ENCODE measurements around the gene IPO7. TPM values are rescaled to one million over a fixed set of nuclear protein-coding genes. Genes with fewer than 3 reads are reported as not detected.
"Not testable (repeated sequence)": the region's sequence is repeated elsewhere in the genome, so short reads cannot be mapped to it uniquely, and the experiment has no call there.

The IPO7 gene
- total RNA-seq (88.3 and 103 TPM in 2 replicates), polyA plus RNA-seq (10.1 and 11.2 TPM in 2 replicates)

DNA sequence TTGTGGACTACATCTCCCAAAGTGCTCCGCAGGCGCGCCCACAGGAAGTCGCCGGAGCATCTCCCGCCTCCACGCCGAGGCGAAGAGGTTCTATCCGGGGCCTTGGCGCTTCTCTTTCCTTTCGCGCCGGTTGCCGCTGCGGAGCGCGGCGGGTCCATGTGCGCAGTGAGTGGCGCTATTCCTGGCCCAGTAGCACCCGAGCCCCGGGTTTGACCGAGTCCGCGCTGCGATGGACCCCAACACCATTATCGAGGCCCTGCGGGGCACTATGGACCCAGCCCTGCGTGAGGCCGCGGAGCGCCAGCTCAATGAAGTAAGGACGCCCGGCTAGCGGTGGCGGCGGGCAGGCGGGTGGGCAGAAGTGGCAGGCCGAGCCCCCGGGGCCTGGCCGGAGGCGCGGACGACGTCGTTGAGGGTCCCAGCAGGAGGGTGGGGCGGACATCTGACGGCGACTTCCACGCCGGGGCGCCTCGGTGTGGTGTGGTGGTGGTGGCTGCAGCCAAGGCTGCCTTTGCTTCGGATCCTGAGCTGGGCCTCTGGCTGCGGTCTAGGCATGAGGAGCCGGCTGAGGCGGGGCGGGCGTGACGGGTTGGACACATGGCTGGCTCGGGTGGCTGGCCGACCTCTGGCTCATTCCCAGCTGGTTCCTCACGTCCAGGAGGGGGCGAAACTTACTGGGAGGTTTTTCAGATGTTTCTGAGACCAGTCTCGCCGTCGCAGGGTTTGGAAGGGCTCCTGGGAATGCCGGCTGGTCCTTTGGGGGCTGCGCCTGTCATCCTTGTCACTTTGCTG is at the start of gene IPO7:
Gene IPO7 (plus strand): TSS at position 118 of the 792 bp plus-strand sequence. CDS start 112 bp downstream, at position 230.
- Histone ChIP-seq H3K4me3 (peak within 1 kb of the TSS; percentile 44), H3K4me1 (ENCODE audit: low read depth) (peaks cover 29% of the 10 kb centered on the region), H3K27me3 (no peaks in the 10 kb centered on the region), H3K9me3 (ENCODE audit: low read depth) (no peaks in the 10 kb centered on the region), H3K36me3 (no peaks in the 10 kb centered on the region), H3K27ac (peak within 1 kb of the TSS; percentile 91)
- TF ChIP-seq, protein P1, sequence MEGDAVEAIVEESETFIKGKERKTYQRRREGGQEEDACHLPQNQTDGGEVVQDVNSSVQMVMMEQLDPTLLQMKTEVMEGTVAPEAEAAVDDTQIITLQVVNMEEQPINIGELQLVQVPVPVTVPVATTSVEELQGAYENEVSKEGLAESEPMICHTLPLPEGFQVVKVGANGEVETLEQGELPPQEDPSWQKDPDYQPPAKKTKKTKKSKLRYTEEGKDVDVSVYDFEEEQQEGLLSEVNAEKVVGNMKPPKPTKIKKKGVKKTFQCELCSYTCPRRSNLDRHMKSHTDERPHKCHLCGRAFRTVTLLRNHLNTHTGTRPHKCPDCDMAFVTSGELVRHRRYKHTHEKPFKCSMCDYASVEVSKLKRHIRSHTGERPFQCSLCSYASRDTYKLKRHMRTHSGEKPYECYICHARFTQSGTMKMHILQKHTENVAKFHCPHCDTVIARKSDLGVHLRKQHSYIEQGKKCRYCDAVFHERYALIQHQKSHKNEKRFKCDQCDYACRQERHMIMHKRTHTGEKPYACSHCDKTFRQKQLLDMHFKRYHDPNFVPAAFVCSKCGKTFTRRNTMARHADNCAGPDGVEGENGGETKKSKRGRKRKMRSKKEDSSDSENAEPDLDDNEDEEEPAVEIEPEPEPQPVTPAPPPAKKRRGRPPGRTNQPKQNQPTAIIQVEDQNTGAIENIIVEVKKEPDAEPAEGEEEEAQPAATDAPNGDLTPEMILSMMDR (IDR thresholded peaks at IDR 0.05; ENCODE audit: low read depth, low read length), result peak; percentile 32
- peak; percentile 92 to 94 for DNase-seq (ENCODE audit: low read depth in 1 of 2, low spot score in 1 of 2)

DNA sequence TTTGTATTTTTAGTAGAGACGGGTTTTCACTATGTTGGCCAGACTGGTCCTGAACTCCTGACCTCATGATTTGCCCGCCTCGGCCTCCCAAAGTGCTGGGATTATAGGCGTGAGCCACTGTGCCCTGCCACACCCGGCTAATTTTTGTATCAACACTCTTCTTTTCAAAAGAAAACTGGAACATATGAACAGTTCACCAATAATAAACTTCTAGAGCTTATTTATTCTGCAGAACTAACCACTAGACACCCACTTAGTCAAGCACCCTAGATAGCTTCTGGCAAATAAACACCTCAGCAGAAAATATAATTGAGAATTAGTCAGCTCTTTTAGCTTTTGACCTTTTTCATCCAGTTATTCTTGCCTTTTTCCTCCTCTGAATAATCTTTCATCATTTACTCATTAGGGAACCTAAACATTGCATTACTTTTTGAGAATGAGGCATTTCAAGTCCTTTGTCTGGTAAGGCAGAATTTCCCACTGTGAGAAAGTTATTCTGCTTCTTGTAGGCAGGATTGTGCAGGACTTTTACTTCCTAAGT is 42.7 kb upstream of the IPO7 start:
- TF ChIP-seq, protein P1 (IDR thresholded peaks at IDR 0.05; ENCODE audit: low read depth, low read length), result no peak
- H3K36me3 ChIP-seq, result no peaks in the 10 kb centered on the region
- peak overlapping the region; percentile 54 for H3K27ac ChIP-seq
- H3K4me1 ChIP-seq (ENCODE audit: low read depth), result peaks cover 12% of the 10 kb centered on the region
- no peak overlapping the region for H3K4me3 ChIP-seq
- DNase-seq (ENCODE audit: low read depth in 1 of 2, low spot score in 1 of 2), result no peak
- no peaks in the 10 kb centered on the region for H3K9me3 ChIP-seq (ENCODE audit: low read depth)
- no peaks in the 10 kb centered on the region for H3K27me3 ChIP-seq

DNA sequence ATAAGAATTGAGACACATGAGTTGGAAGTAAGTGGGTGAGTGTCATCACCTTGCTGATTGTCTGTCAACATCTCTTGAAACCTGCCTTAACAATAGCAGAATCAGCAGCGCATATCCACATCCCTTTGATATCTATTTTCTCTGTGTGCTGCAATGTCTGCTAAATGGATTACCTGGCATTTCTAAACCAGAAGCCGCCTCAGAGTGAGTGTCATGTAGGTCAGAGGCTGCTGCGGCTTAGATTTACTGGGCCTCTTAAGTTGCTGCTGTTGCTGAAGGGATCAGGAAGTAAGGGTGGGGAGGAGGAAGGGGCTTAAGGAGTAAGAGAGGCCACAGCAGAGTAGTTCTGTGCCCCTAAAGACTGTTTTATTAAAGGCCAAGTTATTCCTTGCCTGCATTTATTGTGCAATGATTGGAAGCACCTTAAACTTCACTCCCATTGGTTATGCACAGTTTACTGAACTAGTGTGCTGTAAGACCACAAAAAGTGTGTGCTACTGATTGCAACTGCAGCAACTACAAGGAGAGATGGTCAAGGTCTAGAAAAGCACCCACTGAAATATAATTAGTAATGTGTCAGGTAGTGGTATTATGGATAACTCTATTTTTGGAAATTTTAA is 40.3 kb upstream of the IPO7 start:
- no peak overlapping the region for H3K4me3 ChIP-seq
- peak overlapping the region; percentile 86 for H3K27ac ChIP-seq
- H3K4me1 ChIP-seq (ENCODE audit: low read depth), result peaks cover 21% of the 10 kb centered on the region
- no peaks in the 10 kb centered on the region for H3K9me3 ChIP-seq (ENCODE audit: low read depth)
- DNase-seq (ENCODE audit: low read depth in 1 of 2, low spot score in 1 of 2), result peak in 1 of 2 donors; percentile 49
- no peaks in the 10 kb centered on the region for H3K27me3 ChIP-seq
- no peaks in the 10 kb centered on the region for H3K36me3 ChIP-seq
- TF ChIP-seq, protein P1 (IDR thresholded peaks at IDR 0.05; ENCODE audit: low read depth, low read length), result no peak

DNA sequence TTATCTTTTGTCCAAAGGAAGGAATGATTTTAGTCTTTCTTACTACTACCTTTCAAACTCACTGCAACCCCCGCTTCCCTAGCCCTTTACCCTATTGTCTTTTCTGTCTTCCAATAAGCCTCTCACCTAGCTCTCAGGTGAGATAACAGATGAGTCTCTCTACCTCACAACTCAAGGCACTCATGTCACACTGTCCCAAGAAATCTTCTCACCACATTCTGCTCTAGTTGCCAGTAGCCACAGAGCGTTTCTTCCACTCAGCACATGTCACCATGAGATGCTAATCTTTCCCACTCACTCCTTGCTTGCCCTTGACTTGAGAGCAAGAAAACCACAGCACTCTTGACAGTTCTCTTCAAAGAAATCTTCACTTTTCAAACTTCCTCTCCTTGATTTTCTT is 37.4 kb upstream of the IPO7 start:
- H3K27me3 ChIP-seq, result no peaks in the 10 kb centered on the region
- H3K36me3 ChIP-seq, result no peaks in the 10 kb centered on the region
- no peak overlapping the region for H3K4me3 ChIP-seq
- H3K9me3 ChIP-seq (ENCODE audit: low read depth), result no peaks in the 10 kb centered on the region
- peaks cover 21% of the 10 kb centered on the region for H3K4me1 ChIP-seq (ENCODE audit: low read depth)
- DNase-seq (ENCODE audit: low read depth in 1 of 2, low spot score in 1 of 2), result peak in 1 of 2 donors; percentile 32
- TF ChIP-seq, protein P1 (IDR thresholded peaks at IDR 0.05; ENCODE audit: low read depth, low read length), result no peak
- H3K27ac ChIP-seq, result peak overlapping the region; percentile 90

DNA sequence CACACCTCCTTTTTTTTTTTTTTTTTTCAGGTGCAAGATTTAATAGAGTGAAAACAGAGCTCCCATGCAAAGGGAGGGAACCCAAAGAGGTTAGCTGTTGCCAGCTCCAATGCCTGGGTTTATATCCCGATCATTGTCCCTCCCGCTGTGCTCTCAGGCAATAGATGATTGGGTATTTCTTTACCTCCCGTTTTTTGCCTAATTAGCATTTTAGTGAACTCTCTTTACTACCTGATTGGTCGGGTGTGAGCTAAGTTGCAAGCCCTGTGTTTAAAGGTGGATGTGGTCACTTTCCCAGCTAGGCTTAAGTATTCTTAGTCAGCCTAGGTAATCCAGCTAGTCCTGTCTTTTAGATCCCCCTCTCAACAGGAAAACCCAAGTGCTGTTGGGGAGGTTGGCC is 36.7 kb upstream of the IPO7 start:
- H3K9me3 ChIP-seq (ENCODE audit: low read depth); H3K36me3 ChIP-seq; H3K27me3 ChIP-seq; H3K4me3 ChIP-seq; DNase-seq (ENCODE audit: low read depth in 1 of 2, low spot score in 1 of 2); H3K27ac ChIP-seq: not testable (repeated sequence)
- H3K4me1 ChIP-seq (ENCODE audit: low read depth), result peaks cover 21% of the 10 kb centered on the region

Measured in cardiac muscle cell (in vitro differentiated cells and primary cell).